Measurements from ENCODE around the gene SH3BP2. TPM values are rescaled to one million over a fixed set of nuclear protein-coding genes. Genes with fewer than 3 reads are reported as not detected.
A peak's percentile ranks its signal among the peaks of the same experiment; 100 is the strongest.

Gene SH3BP2
- total RNA-seq, 4 donors from 2014 or later: 92.6 to 301 (median 117) TPM

DNA sequence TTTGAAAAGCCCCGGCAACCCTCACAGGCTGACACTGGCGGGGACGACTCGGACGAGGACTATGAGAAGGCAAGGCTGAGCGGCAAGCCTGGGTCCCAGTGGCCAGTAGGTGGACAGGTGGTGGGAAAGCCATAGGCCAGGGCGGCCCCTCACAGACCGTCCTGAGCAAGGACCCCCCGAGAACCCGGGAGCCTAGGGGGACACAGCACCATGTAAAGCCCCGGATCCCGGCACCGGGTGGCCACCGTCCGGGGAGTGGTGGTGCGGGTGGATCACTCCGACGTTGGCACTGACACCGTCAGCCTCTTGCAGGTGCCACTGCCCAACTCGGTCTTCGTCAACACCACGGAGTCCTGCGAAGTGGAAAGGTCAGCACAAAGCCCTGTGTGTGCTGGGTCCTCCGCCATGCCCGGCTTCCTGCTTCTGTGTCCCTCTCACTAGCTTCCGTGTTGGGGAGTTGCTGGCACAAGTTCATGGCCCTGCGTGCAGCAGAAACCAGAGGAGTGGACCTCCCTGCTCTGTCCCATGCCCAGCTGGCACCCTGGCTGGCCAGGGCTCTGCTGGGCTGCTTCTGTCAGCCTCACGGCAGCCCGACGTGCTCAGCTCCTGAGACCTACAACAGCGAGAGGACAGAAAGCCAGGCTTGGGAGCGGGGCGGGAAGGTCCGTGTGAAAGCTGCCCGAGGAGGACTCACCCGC, 38.9 kb downstream of the SH3BP2 start:
- no peaks in the 10 kb centered on the region for H3K27me3 ChIP-seq
- no peak for TF ChIP-seq EP300 (IDR thresholded peaks at IDR 0.05; ENCODE audit: low read depth)
- TF ChIP-seq POLR2A (IDR thresholded peaks at IDR 0.05): no peak
- no peak for TF ChIP-seq POLR2AphosphoS5 (IDR thresholded peaks at IDR 0.05)
- TF ChIP-seq, protein P1, sequence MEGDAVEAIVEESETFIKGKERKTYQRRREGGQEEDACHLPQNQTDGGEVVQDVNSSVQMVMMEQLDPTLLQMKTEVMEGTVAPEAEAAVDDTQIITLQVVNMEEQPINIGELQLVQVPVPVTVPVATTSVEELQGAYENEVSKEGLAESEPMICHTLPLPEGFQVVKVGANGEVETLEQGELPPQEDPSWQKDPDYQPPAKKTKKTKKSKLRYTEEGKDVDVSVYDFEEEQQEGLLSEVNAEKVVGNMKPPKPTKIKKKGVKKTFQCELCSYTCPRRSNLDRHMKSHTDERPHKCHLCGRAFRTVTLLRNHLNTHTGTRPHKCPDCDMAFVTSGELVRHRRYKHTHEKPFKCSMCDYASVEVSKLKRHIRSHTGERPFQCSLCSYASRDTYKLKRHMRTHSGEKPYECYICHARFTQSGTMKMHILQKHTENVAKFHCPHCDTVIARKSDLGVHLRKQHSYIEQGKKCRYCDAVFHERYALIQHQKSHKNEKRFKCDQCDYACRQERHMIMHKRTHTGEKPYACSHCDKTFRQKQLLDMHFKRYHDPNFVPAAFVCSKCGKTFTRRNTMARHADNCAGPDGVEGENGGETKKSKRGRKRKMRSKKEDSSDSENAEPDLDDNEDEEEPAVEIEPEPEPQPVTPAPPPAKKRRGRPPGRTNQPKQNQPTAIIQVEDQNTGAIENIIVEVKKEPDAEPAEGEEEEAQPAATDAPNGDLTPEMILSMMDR (IDR thresholded peaks at IDR 0.05): no peak
- no peak overlapping the region for H3K4me3 ChIP-seq
- intact Hi-C loops (cut with DNase I; ENCODE audit: low total_unique reads) (no loop called here), in situ Hi-C loops (cut with MboI; ENCODE audit: low pct_ligation_motif_present in 1 of 4, low pct_unique_long_range_greater_than_20kb in 1 of 4, low sequenced_read_pairs in 3 of 4) (no loop called here)
- H3K27ac ChIP-seq: no peak overlapping the region
- WGBS, 2 donors (ENCODE audit: low coverage in 1 of 2): 93 to 100% methylated on average over 3 to 36 of the region's 36 CpGs
- DNase-seq: peak; percentile 7
- H3K4me1 ChIP-seq: peaks cover 0 to 17% (median 2%) of the 10 kb centered on the region in 4 donors
- H3K36me3 ChIP-seq: peaks cover 0 to 5% (median 0%) of the 10 kb centered on the region in 4 donors
- no peaks in the 10 kb centered on the region for H3K9me3 ChIP-seq

- Histone ChIP-seq H3K36me3 (peaks cover 0 to 5% (median 0%) of the 10 kb centered on the region in 4 donors), H3K9me3 (no peaks in the 10 kb centered on the region), H3K27ac (no peak overlapping the region), H3K27me3 (no peaks in the 10 kb centered on the region), H3K4me3 (no peak overlapping the region), H3K4me1 (peaks cover 0 to 23% (median 5%) of the 10 kb centered on the region in 4 donors)
- in situ Hi-C loops (cut with MboI; ENCODE audit: low pct_ligation_motif_present in 1 of 4, low pct_unique_long_range_greater_than_20kb in 1 of 4, low sequenced_read_pairs in 3 of 4) (no loop called here), intact Hi-C loops (cut with DNase I; ENCODE audit: low total_unique reads) (no loop called here)
- peak; percentile 15 for DNase-seq
- WGBS, 2 donors (ENCODE audit: low coverage in 1 of 2): 86% methylated on average over 20 of the region's 20 CpGs; no CpG with 5 or more reads in 1 of the 2 donors
- TF ChIP-seq POLR2A (IDR thresholded peaks at IDR 0.05) (no peak), POLR2AphosphoS5 (IDR thresholded peaks at IDR 0.05) (no peak), EP300 (IDR thresholded peaks at IDR 0.05; ENCODE audit: low read depth) (no peak)
- TF ChIP-seq, protein P1 (IDR thresholded peaks at IDR 0.05): no peak
These were observed 39.6 kb downstream of the SH3BP2 start for GRCh38 chr4:2832309-2832980.

GRCh38 chr4:2832981-2833670, 40.2 kb downstream of the SH3BP2 start:
- no peaks in the 10 kb centered on the region for H3K27me3 ChIP-seq
- peak; percentile 5 for DNase-seq
- TF ChIP-seq, protein P1 (IDR thresholded peaks at IDR 0.05): no peak
- TF ChIP-seq POLR2A (IDR thresholded peaks at IDR 0.05) (no peak), EP300 (IDR thresholded peaks at IDR 0.05; ENCODE audit: low read depth) (no peak), POLR2AphosphoS5 (IDR thresholded peaks at IDR 0.05) (no peak)
- no peaks in the 10 kb centered on the region for H3K9me3 ChIP-seq
- peaks cover 5 to 30% (median 10%) of the 10 kb centered on the region in 4 donors for H3K4me1 ChIP-seq
- whole genome bisulfite sequencing, 2 donors (ENCODE audit: low coverage in 1 of 2): 89% methylated on average over 14 of the region's 19 CpGs; no CpG with 5 or more reads in 1 of the 2 donors
- in situ Hi-C loops (cut with MboI; ENCODE audit: low pct_ligation_motif_present in 1 of 4, low pct_unique_long_range_greater_than_20kb in 1 of 4, low sequenced_read_pairs in 3 of 4): no loop called here
- peaks cover 0 to 5% (median 0%) of the 10 kb centered on the region in 4 donors for H3K36me3 ChIP-seq
- H3K4me3 ChIP-seq: no peak overlapping the region
- intact Hi-C loops (cut with DNase I; ENCODE audit: low total_unique reads): no loop called here
- H3K27ac ChIP-seq: no peak overlapping the region

- Histone ChIP-seq H3K4me1 (peaks cover 5 to 35% (median 10%) of the 10 kb centered on the region in 4 donors), H3K4me3 (no peak overlapping the region), H3K9me3 (no peaks in the 10 kb centered on the region), H3K27me3 (no peaks in the 10 kb centered on the region), H3K36me3 (peaks cover 0 to 5% (median 0%) of the 10 kb centered on the region in 4 donors), H3K27ac (no peak overlapping the region)
- in situ Hi-C loops (cut with MboI; ENCODE audit: low pct_ligation_motif_present in 1 of 4, low pct_unique_long_range_greater_than_20kb in 1 of 4, low sequenced_read_pairs in 3 of 4): no loop called here
- intact Hi-C loops (cut with DNase I; ENCODE audit: low total_unique reads): no loop called here
- DNase-seq: peak; percentile 5
- WGBS, 2 donors (ENCODE audit: low coverage in 1 of 2): 96% methylated on average over 7 of the region's 7 CpGs; no CpG with 5 or more reads in 1 of the 2 donors
- TF ChIP-seq POLR2A (IDR thresholded peaks at IDR 0.05) (no peak), EP300 (IDR thresholded peaks at IDR 0.05; ENCODE audit: low read depth) (no peak), POLR2AphosphoS5 (IDR thresholded peaks at IDR 0.05) (no peak)
- TF ChIP-seq, protein P1 (IDR thresholded peaks at IDR 0.05): no peak
These were observed 40.8 kb downstream of the SH3BP2 start for GRCh38 chr4:2833671-2834000.

All from transverse colon (tissue), 4 donors.